GM12873 (cell line): ENCODE measurements around the gene ATF7.

Experiments used
- TF ChIP-seq, protein P1 (sequence below): IDR thresholded peaks from 2 replicates; pipeline ENCODE4 v1.5.1; 2012; ENCODE audit warnings: low read depth, mild to moderate bottlenecking, moderate library complexity, low read length, control low read depth; ENCODE audit not compliant: insufficient read depth; ENCODE audit errors: missing control alignments

The ATF7 gene

DNA sequence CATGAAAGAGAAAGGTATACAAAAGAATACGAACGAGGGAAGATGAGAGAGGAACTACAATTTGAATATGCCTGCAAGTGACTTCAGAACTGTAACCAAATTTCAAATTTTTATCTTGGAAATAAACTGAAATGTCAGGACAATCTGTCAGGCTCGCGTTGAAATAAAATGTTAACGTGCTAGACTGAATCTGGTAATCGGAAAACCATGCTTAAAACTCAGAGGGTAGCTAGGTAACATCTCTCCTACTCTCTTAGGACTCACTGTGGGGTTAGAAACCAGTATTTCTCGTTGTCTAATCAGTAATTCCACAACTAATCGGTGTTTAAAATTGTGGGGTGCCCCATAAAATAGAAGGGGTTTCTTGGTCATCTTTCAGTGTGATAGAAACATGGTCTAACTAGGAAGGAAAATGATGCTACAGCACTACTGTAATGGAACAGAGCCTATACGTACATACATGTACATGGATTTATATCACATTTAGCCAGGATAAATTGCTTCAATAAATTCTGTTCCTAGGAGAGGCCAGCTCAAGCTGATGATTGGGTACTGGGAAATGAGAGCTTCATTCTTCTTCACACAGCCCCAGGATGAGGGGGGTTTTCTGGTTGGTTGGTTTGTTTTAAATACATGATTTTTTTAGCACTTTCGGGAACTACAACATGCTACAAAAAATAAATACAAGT is 23.9 kb downstream of the ATF7 start:
- TF ChIP-seq, protein P1, sequence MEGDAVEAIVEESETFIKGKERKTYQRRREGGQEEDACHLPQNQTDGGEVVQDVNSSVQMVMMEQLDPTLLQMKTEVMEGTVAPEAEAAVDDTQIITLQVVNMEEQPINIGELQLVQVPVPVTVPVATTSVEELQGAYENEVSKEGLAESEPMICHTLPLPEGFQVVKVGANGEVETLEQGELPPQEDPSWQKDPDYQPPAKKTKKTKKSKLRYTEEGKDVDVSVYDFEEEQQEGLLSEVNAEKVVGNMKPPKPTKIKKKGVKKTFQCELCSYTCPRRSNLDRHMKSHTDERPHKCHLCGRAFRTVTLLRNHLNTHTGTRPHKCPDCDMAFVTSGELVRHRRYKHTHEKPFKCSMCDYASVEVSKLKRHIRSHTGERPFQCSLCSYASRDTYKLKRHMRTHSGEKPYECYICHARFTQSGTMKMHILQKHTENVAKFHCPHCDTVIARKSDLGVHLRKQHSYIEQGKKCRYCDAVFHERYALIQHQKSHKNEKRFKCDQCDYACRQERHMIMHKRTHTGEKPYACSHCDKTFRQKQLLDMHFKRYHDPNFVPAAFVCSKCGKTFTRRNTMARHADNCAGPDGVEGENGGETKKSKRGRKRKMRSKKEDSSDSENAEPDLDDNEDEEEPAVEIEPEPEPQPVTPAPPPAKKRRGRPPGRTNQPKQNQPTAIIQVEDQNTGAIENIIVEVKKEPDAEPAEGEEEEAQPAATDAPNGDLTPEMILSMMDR = no peak

DNA sequence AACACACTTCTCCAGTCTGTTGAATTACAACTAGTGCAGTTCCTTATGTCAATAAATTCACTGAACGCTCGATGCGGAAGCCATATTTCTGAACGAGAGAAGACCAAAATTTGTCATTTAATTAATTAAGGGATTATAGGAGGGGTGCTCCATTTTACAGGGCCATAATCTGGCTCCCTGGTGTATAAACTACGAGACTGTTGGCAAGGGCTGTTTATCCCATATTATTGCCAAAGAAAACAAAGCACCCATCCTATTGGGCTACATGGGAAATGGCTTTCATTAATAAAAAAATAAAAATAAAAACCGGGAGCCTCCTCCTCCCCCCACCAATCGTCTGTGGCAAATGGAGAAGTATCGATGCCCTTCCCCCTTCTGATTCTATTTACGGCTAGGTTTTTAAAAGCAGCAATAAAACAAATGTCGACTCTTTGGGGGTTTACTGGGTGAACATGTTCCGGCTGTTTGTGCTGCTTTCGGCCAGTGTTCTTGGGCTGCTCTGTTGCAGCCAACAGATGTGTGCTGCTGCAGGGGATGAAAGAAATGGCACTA is 24.8 kb downstream of the ATF7 start:
- TF ChIP-seq, protein P1 = no peak

DNA sequence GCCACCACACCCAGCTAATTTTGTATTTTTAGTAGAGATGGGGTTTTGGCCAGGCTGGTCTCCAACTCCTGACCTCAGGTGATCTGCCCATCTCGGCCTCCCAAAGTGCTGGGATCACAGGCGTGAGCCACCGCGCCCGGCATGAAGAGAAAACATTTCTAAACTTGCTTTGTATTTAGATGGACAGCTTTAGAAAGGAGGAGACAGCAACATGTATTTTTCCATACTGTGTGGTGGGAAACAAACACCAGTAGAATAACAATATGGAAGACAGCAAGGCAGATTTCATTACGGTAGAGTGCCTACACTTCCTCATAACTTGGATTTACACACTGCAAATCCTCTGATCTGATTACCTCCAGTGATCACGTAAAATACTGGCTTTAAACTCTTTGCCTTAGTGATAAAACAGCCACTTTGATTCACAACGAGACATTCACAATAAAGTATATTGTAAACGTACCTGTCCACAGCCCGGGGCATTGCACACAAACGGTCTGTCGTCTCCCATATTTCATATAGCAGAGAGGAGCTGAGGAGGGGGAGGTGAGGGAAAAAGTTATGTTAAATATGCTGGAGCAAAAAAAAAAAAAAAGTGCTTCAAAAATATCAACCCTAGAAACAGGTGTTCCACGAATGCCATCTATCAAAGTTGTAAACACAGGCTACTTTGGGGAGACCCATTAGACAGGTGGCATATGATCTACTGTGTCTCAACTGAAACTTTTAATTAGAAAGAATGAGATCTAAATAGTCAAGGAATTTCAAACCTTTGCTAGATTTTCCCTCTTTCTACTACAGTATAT is 25.5 kb downstream of the ATF7 start:
- TF ChIP-seq, protein P1 = no peak

DNA sequence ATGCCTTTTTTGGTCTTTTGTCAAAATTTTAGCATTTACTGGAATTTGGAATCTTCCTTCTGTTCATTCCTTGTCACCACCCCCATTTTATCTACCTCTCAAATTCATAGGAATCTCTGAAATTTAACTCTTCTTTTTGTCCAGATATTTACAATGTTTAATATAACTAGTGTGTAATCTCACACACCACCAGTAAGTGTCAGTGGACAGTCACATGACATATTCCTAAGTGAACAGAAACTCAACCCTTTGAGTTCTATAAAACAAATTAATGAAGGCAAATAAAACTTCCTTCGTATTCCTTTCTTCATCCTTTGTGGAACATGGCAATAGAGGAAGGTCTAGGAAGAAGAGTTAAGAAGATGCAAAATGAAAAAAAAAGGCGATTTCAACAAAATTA is 26.6 kb downstream of the ATF7 start:
- TF ChIP-seq, protein P1 = no peak

DNA sequence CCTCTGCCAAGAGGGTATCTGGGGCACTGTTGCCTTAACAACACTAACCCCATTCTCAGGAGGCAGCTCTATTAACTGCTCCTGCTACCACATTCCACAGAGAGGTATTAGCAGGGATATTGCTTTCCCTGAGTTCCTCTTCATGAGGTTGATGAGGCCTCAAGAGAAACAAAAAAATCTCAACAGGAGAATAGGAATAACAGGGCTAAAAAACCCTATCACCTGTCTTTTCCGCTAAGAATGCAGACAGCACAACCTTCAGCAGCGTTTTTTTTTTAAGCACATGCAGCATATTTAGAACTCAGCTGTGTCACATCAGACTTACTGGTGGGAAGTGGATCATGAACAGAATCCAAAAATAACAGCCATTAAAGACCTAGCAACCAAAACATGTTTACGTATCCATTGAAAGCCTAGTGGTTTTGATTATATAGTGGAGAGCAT is 29.2 kb downstream of the ATF7 start:
- TF ChIP-seq, protein P1 = no peak

DNA sequence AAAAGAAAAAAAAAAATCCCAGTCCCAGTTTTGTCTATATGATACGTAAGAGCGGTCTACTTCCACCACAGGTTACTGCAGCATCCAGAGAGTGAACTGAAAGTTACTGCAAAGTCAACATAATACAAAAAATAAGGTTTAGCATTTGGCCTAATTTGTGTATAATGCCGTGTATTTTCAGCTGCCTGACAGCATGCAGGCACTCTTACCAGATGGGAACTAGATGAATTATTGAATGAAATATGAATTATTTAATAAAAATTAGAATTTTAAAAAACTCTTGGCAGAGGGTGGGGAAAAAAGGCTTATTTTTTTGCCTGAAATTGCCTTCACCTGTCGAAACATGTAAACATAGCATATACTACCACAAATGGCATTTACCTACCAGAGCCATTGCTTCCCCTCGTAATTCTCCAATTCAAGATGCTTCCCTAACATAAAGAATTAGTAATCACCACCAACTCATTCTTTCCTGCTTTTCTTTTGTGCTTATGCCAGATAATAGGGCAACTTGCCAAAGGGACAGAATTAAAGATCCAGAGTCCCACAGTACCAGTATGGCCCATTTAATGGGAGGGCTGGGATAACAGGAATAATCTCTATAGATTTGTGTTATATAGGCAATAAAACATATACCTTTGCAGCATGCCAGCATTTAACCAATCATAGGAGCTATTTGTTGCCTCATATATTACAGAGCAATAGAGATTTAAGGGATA is 31.1 kb downstream of the ATF7 start:
- TF ChIP-seq, protein P1 = no peak

DNA sequence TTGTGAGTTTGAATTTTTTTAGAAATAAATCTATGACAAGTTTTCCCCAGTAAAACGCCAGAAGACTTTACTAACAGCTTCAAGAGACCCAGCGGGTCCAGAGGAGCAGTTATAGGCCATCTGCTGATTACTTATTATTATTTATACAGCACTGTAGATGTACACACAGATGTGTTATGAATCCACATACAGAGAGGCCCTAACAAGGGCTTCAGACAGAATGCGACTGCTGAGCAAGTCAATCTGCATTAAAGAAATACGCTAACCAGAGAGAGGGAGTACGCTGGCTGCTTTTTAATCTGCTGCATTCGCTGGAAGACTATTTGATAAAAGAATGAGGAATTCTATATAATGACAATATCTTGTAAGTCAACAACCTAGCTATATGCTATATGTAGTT is 32.5 kb downstream of the ATF7 start:
- TF ChIP-seq, protein P1 = no peak
